ENCODE measurements around the gene FPGS.
A peak's percentile ranks its signal among the peaks of the same experiment; 100 is the strongest.
"Not testable (repeated sequence)": the region's sequence is repeated elsewhere in the genome, so short reads cannot be mapped to it uniquely, and the experiment has no call there.

FPGS gene

DNA sequence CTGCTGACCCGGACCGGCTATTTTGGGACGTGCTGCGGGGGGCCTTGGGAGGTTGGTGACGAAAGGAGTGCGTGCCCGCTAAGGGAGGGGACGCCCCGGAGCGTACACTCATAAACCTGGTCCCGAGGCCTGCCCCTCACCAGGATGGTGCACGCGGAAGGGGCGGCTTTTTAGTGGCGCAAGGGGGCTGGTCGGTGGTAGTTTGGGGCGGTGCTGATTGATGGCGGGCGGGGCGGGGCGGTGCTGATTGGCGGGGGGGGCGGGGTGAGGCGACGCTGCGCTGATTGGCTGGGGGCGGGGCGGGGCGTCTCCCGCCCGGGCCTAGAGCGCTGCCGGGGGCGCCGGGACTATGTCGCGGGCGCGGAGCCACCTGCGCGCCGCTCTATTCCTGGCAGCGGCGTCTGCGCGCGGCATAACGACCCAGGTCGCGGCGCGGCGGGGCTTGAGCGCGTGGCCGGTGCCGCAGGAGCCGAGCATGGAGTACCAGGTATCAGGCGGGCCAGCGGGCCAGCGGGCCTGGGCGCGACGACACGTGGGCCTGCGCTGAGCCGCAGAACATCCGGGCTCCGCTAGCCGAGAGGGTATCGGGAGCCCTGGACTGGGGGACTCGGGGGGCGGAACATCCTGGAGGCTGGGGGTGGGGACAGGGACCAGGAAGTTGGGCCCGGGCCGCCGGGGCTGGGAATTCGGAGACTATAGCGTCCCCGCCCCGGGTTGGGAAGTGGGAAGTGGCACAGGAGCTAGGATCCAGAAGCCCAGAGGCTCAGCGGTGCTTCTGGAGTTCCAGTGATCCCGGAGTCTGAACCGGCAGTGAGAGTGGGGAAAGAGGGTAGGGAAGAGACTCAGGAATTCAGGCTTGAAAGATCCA is at the start of gene FPGS:
FPGS (plus strand) TSS at position 307 of the 868 bp plus-strand sequence; CDS start at position 350, 43 bp downstream.
- DNase-seq = peak; percentile 96

GRCh38 chr9:127753148-127753547 is 49.5 kb upstream of the FPGS start:
- no peak for DNase-seq

DNA sequence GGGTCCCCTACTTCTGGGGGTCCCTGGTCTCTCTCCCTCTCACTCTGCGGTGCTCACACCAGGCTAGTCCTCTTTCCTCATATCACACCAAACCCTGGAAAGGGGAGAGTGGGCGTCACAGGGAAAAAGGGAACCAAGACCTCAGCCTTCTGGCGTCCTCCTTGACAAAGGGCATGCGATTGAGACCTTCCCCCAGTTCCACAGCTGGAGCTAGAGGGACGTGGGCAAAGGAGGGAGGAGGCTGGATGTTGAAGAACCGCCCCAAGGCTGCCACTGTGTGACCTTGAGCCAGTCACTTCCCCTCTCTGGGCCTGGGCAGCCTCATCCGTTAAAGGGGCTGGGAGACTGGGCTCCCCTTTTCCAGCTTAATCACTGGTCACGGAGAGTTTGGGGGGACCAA is 49.1 kb upstream of the FPGS start:
- DNase-seq = no peak

DNA sequence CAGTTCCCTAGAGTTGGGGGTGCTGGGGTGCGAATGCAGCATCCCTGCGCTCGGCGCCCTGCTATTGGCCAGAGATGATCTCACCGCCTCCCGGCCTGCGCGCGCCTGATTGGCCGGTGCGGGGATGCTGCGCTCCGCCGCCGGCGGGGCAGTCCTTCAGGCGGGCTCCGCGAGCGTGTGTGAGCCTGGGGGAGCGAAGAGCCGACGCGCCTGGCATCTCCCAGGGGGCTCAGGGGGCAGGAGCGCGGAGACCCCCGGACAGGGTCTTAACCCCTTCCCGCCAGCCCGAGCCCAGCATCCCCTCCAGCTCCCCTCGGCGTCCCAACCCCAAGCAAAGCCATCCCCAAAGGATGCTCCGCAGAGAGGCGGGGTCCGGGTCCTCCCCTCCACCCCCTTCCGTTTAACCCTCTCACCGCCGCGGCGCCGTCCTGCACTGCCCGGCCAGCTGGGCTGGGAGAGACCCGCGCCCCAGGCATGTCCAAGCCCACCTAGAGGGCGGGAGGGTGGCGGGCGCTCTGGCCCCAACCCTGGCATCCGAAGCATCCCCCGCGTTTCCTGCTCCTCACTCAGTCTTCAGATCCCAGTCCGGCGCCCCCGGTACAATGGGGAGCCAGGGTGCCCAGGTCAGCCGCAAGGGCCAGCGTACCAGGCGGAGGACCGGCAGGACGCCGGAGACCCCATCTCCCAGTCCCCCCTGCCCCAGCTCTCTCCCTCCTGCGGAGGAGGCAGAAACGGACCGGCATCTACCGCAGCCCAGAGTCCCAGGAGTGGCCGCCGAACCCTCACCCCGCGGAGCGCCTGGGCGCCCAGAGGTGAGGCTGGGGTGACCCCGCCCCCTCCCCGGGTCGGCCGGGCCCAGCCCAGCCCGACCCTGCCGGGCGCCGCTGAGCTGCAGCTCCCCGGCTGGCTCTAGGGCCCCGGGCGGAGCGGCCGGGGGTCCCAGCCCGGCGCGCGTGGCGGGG is 48.3 kb upstream of the FPGS start:
- DNase-seq = no peak

DNA sequence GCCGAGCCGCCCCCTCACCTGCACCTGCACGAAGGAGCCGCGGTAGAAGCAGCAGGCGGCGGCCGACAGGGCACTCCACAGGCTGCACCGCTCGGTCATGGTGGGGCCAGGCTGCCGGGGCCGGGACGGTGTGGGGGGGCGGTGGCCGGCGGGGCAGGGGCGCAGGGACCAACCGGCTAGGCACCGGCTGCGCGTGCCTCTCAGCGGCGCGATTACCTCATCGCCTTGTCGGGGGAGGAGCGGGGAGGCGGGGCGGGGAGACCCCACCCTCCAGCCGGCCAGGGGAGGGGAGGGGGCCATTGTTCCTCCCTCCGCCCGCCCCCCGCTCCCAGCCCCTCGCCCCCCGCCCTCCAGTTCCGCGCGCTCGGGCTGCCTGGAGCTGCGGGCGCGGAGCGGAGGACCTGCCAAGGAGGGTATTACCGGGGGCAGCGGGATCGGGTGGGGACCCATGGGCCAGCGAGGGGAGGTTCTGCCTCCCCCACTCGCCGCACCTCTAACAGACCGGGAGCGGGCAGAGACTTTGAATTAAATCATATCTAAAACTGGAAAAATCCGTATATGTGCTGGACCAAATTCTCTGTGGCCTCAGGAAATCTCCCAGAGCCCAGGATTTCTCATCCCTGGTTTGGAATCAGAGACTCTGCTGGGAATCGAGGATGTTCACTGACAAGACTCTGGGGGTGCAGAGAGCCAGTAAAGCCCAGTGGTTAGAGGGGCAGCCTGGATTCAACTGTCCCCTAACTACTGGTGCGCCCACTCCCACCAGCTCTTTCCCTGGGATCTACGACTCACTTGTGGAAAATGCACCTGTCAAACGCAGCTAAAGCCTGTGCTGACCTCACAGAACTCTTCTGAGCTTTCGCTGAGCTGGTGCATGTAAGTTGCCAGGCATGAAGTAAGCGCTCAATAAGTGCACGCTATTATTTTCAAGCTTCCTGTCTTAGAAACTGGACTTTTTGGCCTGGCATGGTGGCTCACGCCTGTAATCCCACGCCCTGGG is 47.3 kb upstream of the FPGS start:
- DNase-seq = no peak

- DNase-seq = no peak
These were observed 46.4 kb upstream of the FPGS start for GRCh38 chr9:127756233-127756632.

DNA sequence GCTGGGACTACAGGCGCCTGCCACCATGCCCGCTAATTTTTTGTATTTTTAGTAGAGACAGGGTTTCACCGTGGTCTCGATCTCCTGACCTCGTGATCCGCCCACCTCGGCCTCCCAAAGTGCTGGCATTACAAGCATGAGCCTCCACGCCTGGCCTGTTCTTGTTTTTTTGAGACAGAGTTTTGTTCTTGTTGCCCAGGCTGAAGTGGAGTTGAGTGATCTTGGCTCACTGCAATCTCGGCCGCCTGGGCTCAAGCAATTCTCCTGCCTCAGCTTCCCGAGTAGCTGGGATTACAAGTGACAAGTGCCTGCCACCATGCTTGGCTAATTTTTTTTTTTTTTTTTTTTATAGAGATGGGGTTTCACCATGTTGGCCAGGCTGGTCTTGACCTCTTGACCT is 45.9 kb upstream of the FPGS start:
- DNase-seq = not testable (repeated sequence)

DNA sequence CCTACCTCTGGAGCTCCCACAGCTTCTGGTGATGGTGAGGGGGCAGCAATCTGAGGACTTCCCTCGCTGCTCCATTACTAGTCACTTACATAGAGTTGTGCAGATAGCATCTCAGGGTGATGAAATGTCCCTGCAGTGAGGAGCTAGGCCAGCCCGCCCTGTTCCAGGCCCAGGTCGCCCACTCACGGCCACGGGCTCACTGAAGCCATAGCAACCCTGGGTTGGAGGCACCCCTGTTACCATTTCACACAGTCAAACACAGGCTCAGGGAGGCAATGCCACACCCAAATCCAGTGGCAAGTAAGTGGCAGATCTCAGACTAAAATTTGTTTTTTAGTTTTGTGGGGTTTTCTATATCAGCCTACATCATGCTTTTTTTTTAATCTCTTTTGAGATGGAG is 43.8 kb upstream of the FPGS start:
- no peak for DNase-seq

DNA sequence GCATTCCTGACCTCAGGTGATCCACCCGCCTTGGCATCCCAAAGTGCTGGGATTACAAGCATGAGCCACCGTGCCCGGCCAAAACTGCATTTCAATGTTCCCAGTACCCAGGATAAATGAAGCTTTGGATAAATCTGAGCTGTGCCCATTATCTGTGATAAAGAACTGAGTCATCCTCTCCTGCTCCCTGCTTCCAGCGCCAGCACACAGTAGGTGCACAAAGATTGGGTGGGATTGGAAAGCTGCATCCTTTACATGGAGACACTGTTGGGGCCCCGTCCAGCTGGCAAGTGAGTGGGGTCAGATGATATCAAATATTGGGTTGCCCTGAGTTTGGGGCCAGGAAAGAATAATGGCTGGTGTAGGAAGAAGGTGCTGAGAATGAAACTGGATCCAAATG is 41.6 kb upstream of the FPGS start:
- DNase-seq = no peak

GRCh38 chr9:127761491-127761956 is 41.2 kb upstream of the FPGS start:
- no peak for DNase-seq

- no peak for DNase-seq
These were observed 40.5 kb upstream of the FPGS start for GRCh38 chr9:127762111-127762676.

- peak; percentile 69 for DNase-seq
These were observed 38.7 kb upstream of the FPGS start for GRCh38 chr9:127763918-127764384.

GRCh38 chr9:127765418-127765817 is 37.3 kb upstream of the FPGS start:
- DNase-seq = no peak

DNA sequence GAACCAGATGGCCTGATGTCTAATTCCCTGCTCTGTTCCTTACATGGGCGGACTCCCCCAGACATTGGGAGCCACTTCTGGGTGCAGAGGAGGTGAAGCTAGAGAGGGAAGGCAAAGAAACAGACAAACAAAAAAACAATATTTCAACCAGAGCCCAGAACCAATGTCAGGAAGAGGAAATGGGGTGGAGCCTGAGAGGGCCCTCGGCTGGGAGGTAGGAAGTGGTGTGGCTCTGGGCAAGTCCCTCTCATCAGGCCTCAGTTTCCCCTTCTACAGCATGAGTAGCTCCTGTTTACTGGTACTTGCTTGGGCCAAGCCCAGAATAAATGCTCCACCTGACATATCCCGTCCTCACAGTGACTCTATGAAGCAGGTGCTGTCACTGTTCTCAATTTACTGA is 35.3 kb upstream of the FPGS start:
- DNase-seq = no peak

- DNase-seq = no peak
These were observed 34.8 kb upstream of the FPGS start for GRCh38 chr9:127767909-127768331.

GRCh38 chr9:127768698-127769097 is 34.0 kb upstream of the FPGS start:
- no peak for DNase-seq

DNA sequence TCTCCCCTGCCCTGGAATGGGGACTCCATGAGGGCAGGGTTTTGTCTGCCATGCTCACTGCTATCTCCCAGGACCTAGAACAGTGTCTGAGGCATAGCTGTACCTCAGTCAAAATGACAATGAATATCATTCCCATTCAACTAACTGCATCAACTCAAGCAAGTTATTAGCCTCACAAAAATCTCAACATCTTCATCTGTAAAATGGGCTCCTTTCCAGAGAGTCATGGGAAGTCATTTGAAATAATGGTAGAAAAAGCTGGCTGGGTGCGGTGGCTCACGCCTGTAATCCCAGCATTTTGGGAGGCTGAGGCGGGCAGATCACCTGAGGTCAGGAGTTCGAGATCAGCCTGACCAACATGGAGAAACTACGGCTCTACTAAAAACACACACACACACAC is 33.6 kb upstream of the FPGS start:
- no peak for DNase-seq

GRCh38 chr9:127769929-127770582 is 32.6 kb upstream of the FPGS start:
- DNase-seq = no peak

- DNase-seq = no peak
These were observed 32.1 kb upstream of the FPGS start for GRCh38 chr9:127770583-127770904.

- peak; percentile 99 for DNase-seq
These were observed 31.6 kb upstream of the FPGS start for GRCh38 chr9:127770905-127771569.
